ENCODE data around the gene POR. TPM values are rescaled to one million over a fixed set of nuclear protein-coding genes. Genes with fewer than 3 reads are reported as not detected.

The POR gene
- total RNA-seq, 1 experiment from 2014 or later, result 205 TPM

GRCh38 chr7:75885036-75885435, 29.9 kb upstream of the POR start:
- Histone ChIP-seq H3K9me3 (ENCODE audit: insufficient read depth, low read depth) (no peaks in the 10 kb centered on the region), H4K20me1 (ENCODE audit: insufficient read depth) (no peaks in the 10 kb centered on the region), H3K4me1 (replicated peaks; ENCODE audit: insufficient read depth) (peaks cover 11% of the 10 kb centered on the region), H3K79me2 (ENCODE audit: low read depth) (peaks cover 12% of the 10 kb centered on the region), H3K4me2 (no peak overlapping the region), H3K9me2 (ENCODE audit: insufficient read depth) (no peaks in the 10 kb centered on the region), H3K27me3 (ENCODE audit: insufficient read depth, low read depth) (no peaks in the 10 kb centered on the region), H2AFZ (no peak overlapping the region), H3K36me3 (ENCODE audit: low read depth) (peaks cover 13% of the 10 kb centered on the region), H3F3A (ENCODE audit: insufficient read depth, low read depth) (peaks cover 3% of the 10 kb centered on the region; the same call in 1 of the 2 replicates), H3K4me3 (no peak overlapping the region), H3K27ac (no peak overlapping the region)
- POLR2A ChIA-PET (ENCODE audit: unreplicated experiment), result interaction anchor here (0.5 kb wide), 1 partner anchor 30 kb away, joined by 4 read pairs; no protein-coding TSS in a partner anchor
- intact Hi-C loops (cut with micrococcal nuclease; ENCODE audit: unreplicated experiment), result no loop called here
- no peak for DNase-seq
- TF ChIP-seq CTCF (conservative IDR thresholded peaks at IDR 0.05) (no peak), EZH2 (IDR thresholded peaks at IDR 0.05; ENCODE audit: low read depth) (no peak)
- BruUV-seq (replicated peaks), result no TSS peak
- CTCF ChIA-PET, result interaction anchor here (0.7 kb wide), 1 partner anchor 267 kb away, joined by 3 read pairs; no protein-coding TSS in a partner anchor

GRCh38 chr7:75887669-75888369, 27.1 kb upstream of the POR start:
- Histone ChIP-seq H3K27me3 (ENCODE audit: insufficient read depth, low read depth) (no peaks in the 10 kb centered on the region), H3K4me1 (replicated peaks; ENCODE audit: insufficient read depth) (peaks cover 30% of the 10 kb centered on the region), H3K27ac (no peak overlapping the region), H3K9me2 (ENCODE audit: insufficient read depth) (no peaks in the 10 kb centered on the region), H4K20me1 (ENCODE audit: insufficient read depth) (no peaks in the 10 kb centered on the region), H3K4me2 (no peak overlapping the region), H3F3A (ENCODE audit: insufficient read depth, low read depth) (peaks cover 24% of the 10 kb centered on the region), H3K36me3 (ENCODE audit: low read depth) (peaks cover 8% of the 10 kb centered on the region), H2AFZ (no peak overlapping the region), H3K79me2 (ENCODE audit: low read depth) (no peaks in the 10 kb centered on the region), H3K9me3 (ENCODE audit: insufficient read depth, low read depth) (no peaks in the 10 kb centered on the region), H3K4me3 (no peak overlapping the region)
- no peak for DNase-seq
- intact Hi-C loops (cut with micrococcal nuclease; ENCODE audit: unreplicated experiment), result no loop called here
- no peak for TF ChIP-seq CTCF (conservative IDR thresholded peaks at IDR 0.05)
- no peak for TF ChIP-seq EZH2 (IDR thresholded peaks at IDR 0.05; ENCODE audit: low read depth)
- CTCF ChIA-PET, result no interaction called here
- POLR2A ChIA-PET (ENCODE audit: unreplicated experiment), result no interaction called here
- no TSS peak for BruUV-seq (replicated peaks)

- no peak overlapping the region for H3K4me3 ChIP-seq
- no peak for DNase-seq
- peaks cover 8% of the 10 kb centered on the region for H3K36me3 ChIP-seq (ENCODE audit: low read depth)
- no TSS peak for BruUV-seq (replicated peaks)
- H3K4me2 ChIP-seq, result no peak overlapping the region
- intact Hi-C loops (cut with micrococcal nuclease; ENCODE audit: unreplicated experiment), result no loop called here
- H3K9me3 ChIP-seq (ENCODE audit: insufficient read depth, low read depth), result no peaks in the 10 kb centered on the region
- no peaks in the 10 kb centered on the region for H3K79me2 ChIP-seq (ENCODE audit: low read depth)
- no peak overlapping the region for H2AFZ ChIP-seq
- H3K9me2 ChIP-seq (ENCODE audit: insufficient read depth), result no peaks in the 10 kb centered on the region
- H3K27me3 ChIP-seq (ENCODE audit: insufficient read depth, low read depth), result no peaks in the 10 kb centered on the region
- no peaks in the 10 kb centered on the region for H4K20me1 ChIP-seq (ENCODE audit: insufficient read depth)
- no peak overlapping the region for H3K27ac ChIP-seq
- H3K4me1 ChIP-seq (replicated peaks; ENCODE audit: insufficient read depth), result peaks cover 38% of the 10 kb centered on the region
- ChIA-PET CTCF (no interaction called here), POLR2A (ENCODE audit: unreplicated experiment) (no interaction called here)
- no peak for TF ChIP-seq EZH2 (IDR thresholded peaks at IDR 0.05; ENCODE audit: low read depth)
- no peak for TF ChIP-seq CTCF (conservative IDR thresholded peaks at IDR 0.05)
- H3F3A ChIP-seq (ENCODE audit: insufficient read depth, low read depth), result peaks cover 33% of the 10 kb centered on the region
Observed at GRCh38 chr7:75888464-75889222, 26.3 kb upstream of the POR start.

Data from PC-9 (cell line).